Pericardium fibroblast (primary cell): ENCODE data around the gene B9D1. TPM values are rescaled to one million over a fixed set of nuclear protein-coding genes. Genes with fewer than 3 reads are reported as not detected.

Experiments
- total RNA-seq: library from RNA; depleted of rRNA; stranded (reverse); fragments of >200 nt; gene quantifications from 2 replicates; pipeline ENCODE4 v1.2.3, GENCODE V29; 2015

The B9D1 gene, protein sequence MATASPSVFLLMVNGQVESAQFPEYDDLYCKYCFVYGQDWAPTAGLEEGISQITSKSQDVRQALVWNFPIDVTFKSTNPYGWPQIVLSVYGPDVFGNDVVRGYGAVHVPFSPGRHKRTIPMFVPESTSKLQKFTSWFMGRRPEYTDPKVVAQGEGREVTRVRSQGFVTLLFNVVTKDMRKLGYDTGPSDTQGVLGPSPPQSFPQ
- total RNA-seq = 12.8 and 14.1 TPM in 2 replicates

DNA sequence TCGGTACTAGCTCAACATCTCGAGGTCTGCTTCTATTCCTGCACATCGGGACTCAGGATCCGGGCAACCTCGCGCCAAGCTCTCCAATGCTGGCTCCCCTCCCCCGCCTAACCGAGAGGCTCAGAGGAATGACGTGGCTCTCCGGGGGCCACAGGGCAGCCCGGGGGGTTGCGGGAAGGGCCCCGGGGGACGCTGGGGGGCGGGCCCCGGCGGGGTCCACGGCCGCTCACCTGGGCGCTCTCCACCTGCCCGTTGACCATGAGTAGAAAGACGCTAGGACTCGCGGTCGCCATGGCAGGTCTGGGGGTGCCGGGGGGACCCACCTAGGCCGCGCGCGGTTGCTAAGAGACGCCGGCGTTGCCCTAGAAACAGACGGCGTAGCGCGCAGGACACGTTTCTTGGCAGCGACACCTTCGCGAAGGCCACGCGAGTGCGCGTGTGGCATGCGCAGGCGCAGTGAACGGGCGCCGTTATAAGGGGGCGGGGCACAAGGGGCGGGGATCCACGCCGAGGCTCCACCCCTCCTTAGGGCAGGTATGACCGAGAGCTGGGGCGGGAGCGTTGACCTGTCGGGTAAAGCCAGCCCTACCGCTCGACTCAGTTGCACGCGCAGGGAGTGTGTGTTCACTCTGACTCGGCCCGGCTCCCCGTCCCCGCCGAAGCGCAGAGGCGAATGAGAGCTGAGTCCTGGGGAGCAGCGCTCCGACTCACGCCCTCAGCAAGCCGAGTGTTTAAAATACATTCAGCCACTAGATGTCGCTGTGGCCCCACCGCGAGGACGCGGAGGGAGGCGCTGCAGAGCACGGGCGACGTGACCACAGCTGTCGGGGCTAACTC is at the start of gene B9D1:
Gene B9D1 (minus strand): TSS at position 447 of the 837 bp plus-strand sequence. CDS start 154 bp downstream, at position 293.

DNA sequence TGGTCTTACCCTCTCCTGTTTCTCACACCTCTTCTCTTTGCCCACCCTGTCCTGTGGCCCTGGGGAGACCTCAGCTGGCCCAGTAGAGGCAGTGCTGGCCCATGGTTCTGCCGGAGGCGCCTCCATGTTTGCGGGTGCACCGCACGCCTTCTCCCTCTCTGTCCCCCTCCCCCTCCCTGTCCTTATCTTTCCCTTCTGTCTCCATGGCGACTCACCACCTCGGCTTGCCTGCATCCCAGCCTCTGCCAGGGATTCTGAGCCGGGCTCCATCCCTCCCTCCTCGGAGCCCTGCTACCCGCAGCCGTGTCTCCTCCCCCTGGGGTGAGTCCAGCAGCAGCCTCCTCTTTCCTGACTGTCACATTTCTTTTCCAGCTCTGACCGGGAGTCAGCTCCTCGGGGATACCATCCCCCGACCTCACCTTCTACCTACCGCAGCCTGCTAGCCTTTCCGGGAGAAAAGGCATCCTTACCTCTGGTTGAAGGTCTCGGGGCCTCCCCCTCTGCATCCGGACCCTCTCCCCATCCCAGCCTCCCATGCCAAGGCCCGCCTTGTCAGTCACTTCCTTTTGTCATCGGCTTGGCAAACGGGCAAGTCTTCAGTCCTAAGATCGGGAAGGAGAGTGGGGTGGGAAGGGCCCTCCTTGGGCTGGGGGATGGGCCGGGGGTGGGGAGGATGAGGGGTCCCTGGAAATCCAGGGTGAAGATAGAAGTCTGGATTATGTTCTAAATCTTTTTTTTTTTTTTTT is 48.5 kb upstream of the B9D1 start, which contains the start of gene RNF112:
Gene RNF112 (plus strand): TSS at position 358 of the 746 bp plus-strand sequence. CDS start 177 bp downstream, at position 535.

DNA sequence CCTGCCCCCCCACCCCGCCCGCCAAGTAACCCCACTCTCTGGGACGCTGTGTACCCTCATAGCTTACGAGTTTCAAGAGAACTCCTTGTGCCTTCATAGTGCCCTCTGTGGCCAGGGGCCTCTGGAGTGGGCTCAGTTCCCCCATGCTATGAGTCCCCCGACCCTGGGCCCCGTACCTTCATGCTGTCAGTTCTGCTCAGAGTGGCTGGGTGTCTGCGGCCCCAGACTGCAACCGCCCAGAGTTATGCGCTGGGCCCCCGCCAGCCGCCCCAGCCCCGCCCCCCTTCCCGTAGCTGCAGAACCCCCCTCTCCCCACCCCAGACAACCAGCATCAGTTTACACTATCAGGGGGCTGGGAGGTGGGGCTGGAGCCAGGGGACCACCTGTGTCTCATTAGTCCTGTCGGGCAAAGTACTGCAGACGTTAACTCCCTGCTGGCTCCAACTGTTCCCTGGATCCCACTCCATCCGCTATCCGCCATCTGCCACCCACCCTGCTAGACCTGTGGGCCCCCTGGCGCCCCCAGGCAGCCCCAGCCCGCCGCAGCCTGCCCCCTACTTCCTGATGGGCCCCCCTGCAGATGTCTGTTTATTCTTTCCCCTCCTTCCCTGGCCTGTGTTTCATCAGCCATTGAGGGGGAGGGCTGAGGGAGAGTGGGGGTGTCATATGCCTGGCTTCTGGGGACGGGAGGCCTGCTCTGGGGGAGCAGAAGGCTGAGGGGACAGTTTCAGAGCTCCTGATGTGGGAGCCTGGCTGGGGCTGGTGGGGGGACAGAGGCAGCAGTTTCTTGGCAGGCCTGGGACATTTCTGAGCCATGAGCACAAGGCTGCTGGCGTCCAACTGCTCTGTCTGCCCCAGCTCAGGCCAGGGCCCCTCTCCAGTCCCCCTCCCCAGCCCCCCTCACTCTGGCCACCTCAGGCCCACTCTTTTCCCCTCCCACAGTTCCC is 24.7 kb upstream of the B9D1 start, which contains the start of gene MFAP4:
Gene MFAP4 (minus strand): TSS at position 217 of the 947 bp plus-strand sequence. CDS start 35 bp downstream, at position 182.

DNA sequence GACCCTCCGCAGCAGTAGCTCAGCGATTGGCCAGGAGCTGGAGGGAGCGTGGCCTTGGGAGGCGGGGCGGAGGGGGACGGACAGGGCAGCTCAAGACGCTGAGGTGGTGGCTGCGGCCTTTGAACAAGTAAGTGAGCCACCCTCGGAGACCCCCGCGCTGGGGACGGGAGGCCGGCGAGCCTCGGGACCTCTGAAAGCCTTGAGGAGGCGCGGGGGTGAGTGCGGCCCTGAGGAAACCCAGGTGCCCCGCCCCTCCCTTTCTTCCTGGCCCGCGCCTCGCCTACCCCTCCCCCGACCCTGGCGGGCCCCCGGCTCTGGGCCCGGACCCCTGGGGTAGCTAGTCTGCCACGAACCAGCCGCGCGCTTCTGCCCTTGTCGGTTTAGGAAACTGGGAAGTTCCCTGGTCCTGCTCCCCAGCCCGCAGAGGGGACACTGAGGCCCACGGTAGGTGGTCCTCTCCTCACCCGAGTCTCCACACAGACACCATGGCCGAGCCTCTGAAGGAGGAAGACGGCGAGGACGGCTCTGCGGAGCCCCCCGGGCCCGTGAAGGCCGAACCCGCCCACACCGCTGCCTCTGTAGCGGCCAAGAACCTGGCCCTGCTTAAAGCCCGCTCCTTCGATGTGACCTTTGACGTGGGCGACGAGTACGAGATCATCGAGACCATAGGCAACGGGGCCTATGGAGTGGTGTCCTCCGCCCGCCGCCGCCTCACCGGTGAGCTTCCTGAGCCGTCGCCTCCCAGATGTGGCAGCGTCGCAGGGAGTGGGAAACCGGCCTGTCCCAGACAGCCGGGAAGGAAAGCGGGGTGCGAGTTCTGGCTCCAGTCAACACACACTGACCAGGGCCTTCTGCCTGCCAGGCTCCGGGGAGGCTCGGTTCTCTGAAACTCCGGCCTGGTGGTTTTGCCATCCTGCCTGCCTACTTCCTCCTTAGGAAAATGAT is 16.2 kb upstream of the B9D1 start, which contains the start of gene MAPK7:
Gene MAPK7 (plus strand): TSS at position 83 of the 945 bp plus-strand sequence. CDS start 403 bp downstream, at position 486.

Other genes starting within 250 kb of the B9D1 start
- not detected in 2 replicates for gene GRAPL, start 235.1 kb downstream of the B9D1 start, total RNA-seq
- 18.4 and 21.0 TPM in 2 replicates for gene EPN2, start 125.4 kb downstream of the B9D1 start, total RNA-seq
- gene MAPK7, start 15.8 kb upstream of the B9D1 start, total RNA-seq = 26.1 and 35.3 TPM in 2 replicates
- gene MFAP4, start 24.5 kb upstream of the B9D1 start, total RNA-seq = 452 and 638 TPM in 2 replicates
- gene RNF112, start 48.5 kb upstream of the B9D1 start, total RNA-seq = 2.3 and 11.3 TPM in 2 replicates
- 0.43 and 0.70 TPM in 2 replicates for gene SLC47A1, start 171.1 kb upstream of the B9D1 start, total RNA-seq